C4-2B (cell line): ENCODE results near the gene KRT40.

ENCODE experiments used
- ZFX ChIP-seq: fragments of 450-650 bp; IDR thresholded peaks from 2 replicates; pipeline ENCODE4 v1.6.1; 2017
- TF ChIP-seq, protein P1 (sequence below): fragments of 450-650 bp; conservative IDR thresholded peaks from 2 replicates; pipeline ENCODE4 v1.5.1; 2017; ENCODE audit warnings: mild to moderate bottlenecking

DNA sequence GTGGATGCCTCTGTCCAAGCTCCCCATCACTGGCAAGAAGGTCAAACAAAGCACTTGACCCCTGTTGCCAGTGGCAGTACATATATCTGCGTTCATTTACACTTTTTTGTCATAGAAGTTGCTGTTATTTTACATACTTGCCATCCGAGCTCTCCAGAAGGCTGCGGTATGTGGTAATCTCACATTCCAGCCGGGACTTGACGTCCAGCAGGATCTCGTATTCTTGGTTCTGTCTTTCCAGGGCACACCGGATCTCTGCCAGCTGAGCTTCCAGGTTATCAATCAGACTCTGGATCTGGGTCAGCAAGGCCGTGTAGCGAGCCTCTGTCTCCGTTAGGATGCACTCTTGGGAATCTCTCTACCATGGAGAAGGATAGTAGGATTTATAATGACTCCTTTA, 24.0 kb downstream of the KRT40 start:
- TF ChIP-seq, protein P1, sequence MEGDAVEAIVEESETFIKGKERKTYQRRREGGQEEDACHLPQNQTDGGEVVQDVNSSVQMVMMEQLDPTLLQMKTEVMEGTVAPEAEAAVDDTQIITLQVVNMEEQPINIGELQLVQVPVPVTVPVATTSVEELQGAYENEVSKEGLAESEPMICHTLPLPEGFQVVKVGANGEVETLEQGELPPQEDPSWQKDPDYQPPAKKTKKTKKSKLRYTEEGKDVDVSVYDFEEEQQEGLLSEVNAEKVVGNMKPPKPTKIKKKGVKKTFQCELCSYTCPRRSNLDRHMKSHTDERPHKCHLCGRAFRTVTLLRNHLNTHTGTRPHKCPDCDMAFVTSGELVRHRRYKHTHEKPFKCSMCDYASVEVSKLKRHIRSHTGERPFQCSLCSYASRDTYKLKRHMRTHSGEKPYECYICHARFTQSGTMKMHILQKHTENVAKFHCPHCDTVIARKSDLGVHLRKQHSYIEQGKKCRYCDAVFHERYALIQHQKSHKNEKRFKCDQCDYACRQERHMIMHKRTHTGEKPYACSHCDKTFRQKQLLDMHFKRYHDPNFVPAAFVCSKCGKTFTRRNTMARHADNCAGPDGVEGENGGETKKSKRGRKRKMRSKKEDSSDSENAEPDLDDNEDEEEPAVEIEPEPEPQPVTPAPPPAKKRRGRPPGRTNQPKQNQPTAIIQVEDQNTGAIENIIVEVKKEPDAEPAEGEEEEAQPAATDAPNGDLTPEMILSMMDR, result no peak
- TF ChIP-seq ZFX, result no peak
